Vagina (tissue), 2 donors: ENCODE data around the gene ACSM3.

Experiments
- POLR2A ChIP-seq, 2 donors: fragments of 450-650 bp; IDR thresholded peaks; one replicate each; pipeline ENCODE4 v1.6.1; 2017; ENCODE audit warnings: antibody characterized with exemption in 2 of 2, mild to moderate bottlenecking in 2 of 2, moderate library complexity in 2 of 2
- TF ChIP-seq, protein P1 (sequence below), 3 experiments: fragments of 450-650 bp in 2 of 3; fragments of 200-600 bp in 1 of 3; sonication (generic) in 1 of 3; IDR thresholded peaks; one replicate each; pipeline ENCODE4 v1.5.1; 2017 to 2019; ENCODE audit warnings: antibody characterized with exemption in 3 of 3, mild to moderate bottlenecking in 2 of 3, moderate library complexity in 2 of 3

DNA sequence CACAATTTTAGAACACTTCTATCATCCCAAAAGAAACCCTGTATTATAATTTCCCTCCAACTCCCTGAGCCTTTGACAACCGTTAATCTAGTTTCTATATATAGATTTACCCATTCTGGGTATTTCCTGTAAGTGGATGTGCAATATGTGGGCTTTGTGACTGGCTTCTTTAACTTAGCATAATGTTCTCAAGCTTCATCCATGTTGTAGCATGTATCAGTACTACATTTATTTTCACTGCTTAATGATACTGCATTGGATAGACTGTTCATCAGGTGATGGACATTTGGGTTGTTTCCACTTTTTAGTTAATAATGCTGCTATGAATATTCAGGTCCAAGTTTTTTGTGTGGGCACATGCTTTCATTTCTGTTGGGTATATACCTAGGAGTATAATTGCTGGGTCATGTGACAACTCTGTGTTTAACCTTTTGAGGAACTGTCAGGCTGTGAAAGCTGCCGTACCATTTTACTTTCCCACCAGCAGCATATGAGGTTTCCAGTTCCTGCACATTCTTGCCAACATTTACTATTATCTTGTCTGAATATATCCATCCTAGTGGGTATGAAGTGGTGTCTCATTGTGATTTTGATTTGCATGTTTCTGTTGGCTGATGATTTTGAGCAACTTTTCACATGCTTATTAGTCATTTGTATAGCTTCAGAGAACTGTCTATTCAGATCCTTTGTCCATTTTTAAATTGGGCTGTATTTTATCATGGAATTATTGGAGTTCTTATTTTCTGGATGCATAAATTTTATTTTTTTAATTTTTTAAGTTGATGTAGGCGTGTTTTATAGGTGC, 58.9 kb downstream of the ACSM3 start:
- TF ChIP-seq POLR2A (IDR thresholded peaks at IDR 0.05): no peak
- TF ChIP-seq, protein P1, sequence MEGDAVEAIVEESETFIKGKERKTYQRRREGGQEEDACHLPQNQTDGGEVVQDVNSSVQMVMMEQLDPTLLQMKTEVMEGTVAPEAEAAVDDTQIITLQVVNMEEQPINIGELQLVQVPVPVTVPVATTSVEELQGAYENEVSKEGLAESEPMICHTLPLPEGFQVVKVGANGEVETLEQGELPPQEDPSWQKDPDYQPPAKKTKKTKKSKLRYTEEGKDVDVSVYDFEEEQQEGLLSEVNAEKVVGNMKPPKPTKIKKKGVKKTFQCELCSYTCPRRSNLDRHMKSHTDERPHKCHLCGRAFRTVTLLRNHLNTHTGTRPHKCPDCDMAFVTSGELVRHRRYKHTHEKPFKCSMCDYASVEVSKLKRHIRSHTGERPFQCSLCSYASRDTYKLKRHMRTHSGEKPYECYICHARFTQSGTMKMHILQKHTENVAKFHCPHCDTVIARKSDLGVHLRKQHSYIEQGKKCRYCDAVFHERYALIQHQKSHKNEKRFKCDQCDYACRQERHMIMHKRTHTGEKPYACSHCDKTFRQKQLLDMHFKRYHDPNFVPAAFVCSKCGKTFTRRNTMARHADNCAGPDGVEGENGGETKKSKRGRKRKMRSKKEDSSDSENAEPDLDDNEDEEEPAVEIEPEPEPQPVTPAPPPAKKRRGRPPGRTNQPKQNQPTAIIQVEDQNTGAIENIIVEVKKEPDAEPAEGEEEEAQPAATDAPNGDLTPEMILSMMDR (IDR thresholded peaks at IDR 0.05): no peak
